K562 (cell line): ENCODE data around the gene ELOVL1. TPM values are rescaled to one million over a fixed set of nuclear protein-coding genes. Genes with fewer than 3 reads are reported as not detected.

Experiments used
- ATF7 ChIP-seq: fragments of 450-650 bp; IDR thresholded peaks from 2 replicates; pipeline ENCODE4 v1.7.1; 2014; ENCODE audit warnings: mild to moderate bottlenecking, moderate library complexity
- CREM ChIP-seq: IDR thresholded peaks from 2 replicates; pipeline ENCODE4 v1.6.1; 2014; ENCODE audit warnings: antibody characterized with exemption, low read depth
- ELF1 ChIP-seq: fragments of 200-800 bp; sonication (Bioruptor generic); IDR thresholded peaks from 2 replicates; pipeline ENCODE4 v1.6.1; 2016; ENCODE audit warnings: missing genetic modification characterization, missing compliant biosample characterization
- HDAC2 ChIP-seq: fragments of 450-650 bp; IDR thresholded peaks from 2 replicates; pipeline ENCODE4 v1.6.1; 2016; ENCODE audit warnings: mild to moderate bottlenecking
- LARP7 ChIP-seq: fragments of 450-650 bp; IDR thresholded peaks from 2 replicates; pipeline ENCODE4 v1.6.1; 2016
- MEIS2 ChIP-seq: fragments of 450-650 bp; IDR thresholded peaks from 2 replicates; pipeline ENCODE4 v1.6.1; 2014; ENCODE audit warnings: mild to moderate bottlenecking; ENCODE audit not compliant: partially characterized antibody
- NBN ChIP-seq: fragments of 450-650 bp; IDR thresholded peaks from 2 replicates; pipeline ENCODE4 v1.6.1; 2016; ENCODE audit warnings: low read depth, mild to moderate bottlenecking
- NRF1 ChIP-seq, 2 experiments: fragments of 450-650 bp; IDR thresholded peaks in 1 of 2; conservative IDR thresholded peaks in 1 of 2; 2 replicates each; pipeline ENCODE4 v1.6.1; 2014; ENCODE audit warnings: mild to moderate bottlenecking in 2 of 2
- PHF20 ChIP-seq: fragments of 450-650 bp; IDR thresholded peaks from 2 replicates; pipeline ENCODE4 v1.6.1; 2018; ENCODE audit not compliant: partially characterized antibody
- RFX7 ChIP-seq: fragments of 250-450 bp; sonication (Bioruptor Pico); IDR thresholded peaks from 2 replicates; pipeline ENCODE4 v1.5.1; 2021; ENCODE audit warnings: mild to moderate bottlenecking
- SMARCB1 ChIP-seq: IDR thresholded peaks from 2 replicates; pipeline ENCODE4 v1.6.1; 2011; ENCODE audit warnings: improper control_type of control experiment, low read depth; ENCODE audit not compliant: insufficient read length
- SRSF3 ChIP-seq: fragments of 200-400 bp; formaldehyde crosslinking; IDR thresholded peaks from 2 replicates; pipeline ENCODE4 v1.6.1; 2016; ENCODE audit warnings: mild to moderate bottlenecking, low read length, moderate library complexity; ENCODE audit not compliant: insufficient read depth
- TBL1XR1 ChIP-seq, 2 experiments: IDR thresholded peaks; 2 replicates each; pipeline ENCODE4 v1.6.1; 2012; ENCODE audit warnings: improper control_type of control experiment in 2 of 2, low read length in 2 of 2, mild to moderate bottlenecking in 1 of 2
- TGIF2 ChIP-seq: sonication (generic); formaldehyde crosslinking; IDR thresholded peaks from 2 replicates; pipeline ENCODE4 v1.8.1; 2022; ENCODE audit warnings: mild to moderate bottlenecking, missing genetic modification reagents, moderate library complexity
- TOE1 ChIP-seq, 2 experiments: fragments of 450-650 bp in 1 of 2; sonication (generic) in 1 of 2; formaldehyde crosslinking in 1 of 2; IDR thresholded peaks; 2 replicates each; pipeline versions ENCODE4 v1.7.1 to v1.8.0; 2016 to 2022; ENCODE audit warnings: borderline replicate concordance in 2 of 2, mild to moderate bottlenecking in 2 of 2, antibody characterized with exemption in 1 of 2, inconsistent platforms in 1 of 2, low read depth in 1 of 2, missing genetic modification reagents in 1 of 2, moderate library complexity in 1 of 2
- XRCC5 ChIP-seq: fragments of 200-400 bp; formaldehyde crosslinking; IDR thresholded peaks from 2 replicates; pipeline ENCODE4 v1.6.1; 2017; ENCODE audit warnings: low read depth, mild to moderate bottlenecking, low read length
- ZNF354B ChIP-seq: fragments of 250-450 bp; sonication (Bioruptor Pico); IDR thresholded peaks from 2 replicates; pipeline ENCODE4 v1.4.0; 2020
- ZNF407 ChIP-seq: fragments of 450-650 bp; IDR thresholded peaks from 2 replicates; pipeline ENCODE4 v1.6.1; 2016; ENCODE audit warnings: low read depth
- ZNF76 ChIP-seq: fragments of 250-450 bp; sonication (Bioruptor Pico); IDR thresholded peaks from 2 replicates; pipeline ENCODE4 v1.4.0; 2020; ENCODE audit warnings: mild to moderate bottlenecking, moderate library complexity, borderline replicate concordance
- polyA plus RNA-seq, 8 experiments: library from polyadenylated mRNA; depleted of rRNA in 4 of 8; stranded (reverse) in 5 of 8; unstranded in 3 of 8; fragments of >200 nt; fragmentation: Nextera tagmentation in 2 of 8; fragmentation: Illumina TruSeq in 1 of 8; extraction: Ambion mirVana in 2 of 8; extraction: Trizol in 1 of 8; gene quantifications; 2 replicates each; pipeline versions ENCODE4 v1.2.1 to v1.2.3, GENCODE V29; 2011 to 2014; ENCODE audit warnings: inconsistent platforms in 1 of 8, missing spikeins in 1 of 8
- total RNA-seq, 7 experiments: library from RNA; depleted of rRNA in 6 of 7; stranded (reverse); fragments of >200 nt in 6 of 7; fragmentation: Illumina TruSeq in 2 of 7; extraction: Trizol in 2 of 7; gene quantifications; 2 replicates each; pipeline versions ENCODE4 v1.2.1 to v1.2.3, GENCODE V29; 2011 to 2021; ENCODE audit warnings: low replicate concordance in 1 of 7
- TF ChIP-seq, protein P1 (sequence below): fragments of 450-650 bp; formaldehyde crosslinking; IDR thresholded peaks from 2 replicates; pipeline ENCODE4 v1.4.0; 2020; ENCODE audit warnings: mild to moderate bottlenecking, moderate library complexity

The ELOVL1 gene
- total and polyA plus RNA-seq, 9 of the 15 experiments (the other 6 are each of a cell fraction or from before 2014, with no cell fraction given), result 51.0 to 157 (median 70.3) TPM

DNA sequence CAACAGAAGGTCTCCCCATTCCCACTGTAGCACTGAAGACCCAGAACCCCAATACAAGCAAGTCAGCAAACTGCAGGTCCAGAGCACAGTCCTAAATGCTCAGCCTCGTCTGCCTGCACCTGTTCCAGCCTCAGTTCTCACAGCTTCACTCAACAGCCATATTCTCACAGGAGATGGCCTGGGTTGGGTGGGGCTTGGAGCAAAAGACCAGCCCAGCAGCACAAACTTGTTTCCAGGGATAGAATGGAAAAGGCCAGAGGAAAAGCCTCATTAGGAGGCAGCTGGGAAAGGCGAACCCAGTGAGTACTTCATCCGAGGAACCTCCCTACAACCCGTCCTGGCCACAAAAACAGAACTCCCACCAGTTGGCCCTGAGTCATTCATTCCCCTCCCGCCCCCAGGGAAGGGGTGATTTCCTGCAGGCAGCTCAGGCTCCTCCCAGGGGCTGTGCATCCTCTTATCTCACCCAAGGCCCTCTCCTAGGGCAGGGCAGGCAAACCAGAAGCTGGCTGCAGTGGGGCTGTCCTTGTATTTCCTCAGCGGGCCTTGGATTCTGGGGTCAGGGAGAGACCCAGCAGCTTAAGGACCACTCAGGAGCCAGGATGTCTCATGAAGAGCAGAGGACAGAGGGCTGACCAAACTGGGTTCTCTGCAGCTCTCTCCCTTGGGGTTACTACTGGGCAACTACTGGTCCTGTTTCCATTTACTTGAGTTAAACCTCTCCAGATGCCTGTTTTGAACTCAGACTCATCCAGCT is 37.6 kb downstream of the ELOVL1 start (continued):
- TF ChIP-seq ZNF76 (no peak), LARP7 (no peak), ZNF354B (CRISPR knock-in tag) (no peak), HDAC2 (peak; percentile 87), TOE1 (IDR thresholded peaks at IDR 0.05; ENCODE audit: borderline replicate concordance) (no peak), TOE1 (CRISPR knock-in tag; IDR thresholded peaks at IDR 0.05; ENCODE audit: borderline replicate concordance, low read depth) (no peak), PHF20 (no peak), CREM (0 out of 2 replicates have a peak, but pooled peaks have one; percentile 28), ELF1 (tag) (no peak), MEIS2 (peak; percentile 13), SMARCB1 (no peak), ATF7 (peak; percentile 78), TGIF2 (CRISPR knock-in tag) (no peak), ZNF407 (no peak), RFX7 (no peak), NRF1 (conservative IDR thresholded peaks at IDR 0.05 in 1 of 2, IDR thresholded peaks at IDR 0.05 in 1 of 2) (peak; percentile 53 to 61), NBN (peak; percentile 66; the same call in 1 of the 2 replicates), SRSF3 (no peak), TBL1XR1 (IDR thresholded peaks at IDR 0.05; ENCODE audit: low read length in 2 of 2) (peak in 1 of 2 experiments; percentile 36; a peak in 1 of 4 replicates), XRCC5 (peak; percentile 22; the same call in 1 of the 2 replicates)
- TF ChIP-seq, protein P1, sequence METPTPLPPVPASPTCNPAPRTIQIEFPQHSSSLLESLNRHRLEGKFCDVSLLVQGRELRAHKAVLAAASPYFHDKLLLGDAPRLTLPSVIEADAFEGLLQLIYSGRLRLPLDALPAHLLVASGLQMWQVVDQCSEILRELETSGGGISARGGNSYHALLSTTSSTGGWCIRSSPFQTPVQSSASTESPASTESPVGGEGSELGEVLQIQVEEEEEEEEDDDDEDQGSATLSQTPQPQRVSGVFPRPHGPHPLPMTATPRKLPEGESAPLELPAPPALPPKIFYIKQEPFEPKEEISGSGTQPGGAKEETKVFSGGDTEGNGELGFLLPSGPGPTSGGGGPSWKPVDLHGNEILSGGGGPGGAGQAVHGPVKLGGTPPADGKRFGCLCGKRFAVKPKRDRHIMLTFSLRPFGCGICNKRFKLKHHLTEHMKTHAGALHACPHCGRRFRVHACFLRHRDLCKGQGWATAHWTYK (CRISPR knock-in tag), result no peak
